ENCODE results near the gene SURF4. TPM values are rescaled to one million over a fixed set of nuclear protein-coding genes. Genes with fewer than 3 reads are reported as not detected.

SURF4 gene
- total and polyA plus RNA-seq, 2 of the 13 experiments (the other 11 are each of a cell fraction or from before 2014, with no cell fraction given) = 220 to 265 TPM

- no TSS peak for BruUV-seq (replicated peaks)
- H3K4me1 ChIP-seq (ENCODE audit: insufficient read depth, low read length) = peaks cover 86% of the 10 kb centered on the region
- no peaks in the 10 kb centered on the region for H3K27me3 ChIP-seq (ENCODE audit: control insufficient read depth in 1 of 2, insufficient read depth in 2 of 2, low read length in 2 of 2)
- CTCF ChIA-PET (ENCODE audit: low intra/inter-chr PET ratio, low total read pairs) = no interaction called here
- H2AFZ ChIP-seq (ENCODE audit: low read length) = no peak overlapping the region
- no peaks in the 10 kb centered on the region for H4K20me1 ChIP-seq (ENCODE audit: insufficient read depth, low read length)
- no peak overlapping the region for H3K4me2 ChIP-seq (ENCODE audit: low read depth, low read length)
- ATAC-seq (no peak), FAIRE-seq (no peak), DNase-seq (ENCODE audit: low spot score) (no peak)
- WGBS (ENCODE audit: low lambda C conversion rate) = 76% methylated on average over 12 of the region's 13 CpGs
- no peaks in the 10 kb centered on the region for H3K79me2 ChIP-seq (ENCODE audit: insufficient read depth, low read length)
- no peaks in the 10 kb centered on the region for H3K36me3 ChIP-seq (replicated peaks in 1 of 2; ENCODE audit: control insufficient read depth in 1 of 2, insufficient read depth in 2 of 2, low read length in 2 of 2)
- no peaks in the 10 kb centered on the region for H3K9me3 ChIP-seq (ENCODE audit: low read length)
- H3K4me3 ChIP-seq (replicated peaks in 1 of 3; ENCODE audit: insufficient read depth in 1 of 3, low read depth in 2 of 3, low read length in 3 of 3) = no peak overlapping the region
- intact Hi-C loops (cut with micrococcal nuclease; ENCODE audit: unreplicated experiment) = no loop called here
- H3K27ac ChIP-seq (ENCODE audit: extremely low read length, insufficient read depth, low read length) = no peak overlapping the region
- no peak overlapping the region for H3K9ac ChIP-seq (ENCODE audit: insufficient read depth, low read depth, low read length)
- in situ Hi-C loops (cut with HindIII; ENCODE audit: extremely low pct_ligation_motif_present, low pct_unique_long_range_greater_than_20kb) = no loop called here
- POLR2A ChIA-PET = interaction anchor here (1.2 kb wide), 1 partner anchor 13 kb away, joined by 3 read pairs; the partner anchor contains the start of gene STKLD1
- TF ChIP-seq RFX1 (IDR thresholded peaks at IDR 0.05) (no peak), SP1 (IDR thresholded peaks at IDR 0.05) (no peak), SP1 (CRISPR knock-in tag; IDR thresholded peaks at IDR 0.05) (no peak), TEAD3 (CRISPR knock-in tag; optimal IDR thresholded peaks at IDR 0.05; ENCODE audit: borderline replicate concordance) (no peak), NR0B2 (CRISPR knock-in tag; IDR thresholded peaks at IDR 0.05) (no peak), FLYWCH1 (CRISPR knock-in tag; IDR thresholded peaks at IDR 0.05) (no peak), ZNF737 (CRISPR knock-in tag; IDR thresholded peaks at IDR 0.05; ENCODE audit: borderline replicate concordance) (no peak), HOMEZ (CRISPR knock-in tag; IDR thresholded peaks at IDR 0.05; ENCODE audit: low read depth) (no peak), CBX1 (IDR thresholded peaks at IDR 0.05; ENCODE audit: low read depth) (no peak), SNAI1 (CRISPR knock-in tag; IDR thresholded peaks at IDR 0.05; ENCODE audit: borderline replicate concordance) (no peak), ZFX (CRISPR knock-in tag; IDR thresholded peaks at IDR 0.05; ENCODE audit: low read depth) (no peak)
- TF ChIP-seq, protein P1, sequence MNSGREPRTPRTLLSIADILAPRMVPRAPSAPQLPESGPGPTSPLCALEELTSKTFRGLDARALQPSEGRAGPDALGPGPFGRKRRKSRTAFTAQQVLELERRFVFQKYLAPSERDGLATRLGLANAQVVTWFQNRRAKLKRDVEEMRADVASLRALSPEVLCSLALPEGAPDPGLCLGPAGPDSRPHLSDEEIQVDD (CRISPR knock-in tag; IDR thresholded peaks at IDR 0.05; ENCODE audit: borderline replicate concordance) = no peak
- TF ChIP-seq, protein P2, sequence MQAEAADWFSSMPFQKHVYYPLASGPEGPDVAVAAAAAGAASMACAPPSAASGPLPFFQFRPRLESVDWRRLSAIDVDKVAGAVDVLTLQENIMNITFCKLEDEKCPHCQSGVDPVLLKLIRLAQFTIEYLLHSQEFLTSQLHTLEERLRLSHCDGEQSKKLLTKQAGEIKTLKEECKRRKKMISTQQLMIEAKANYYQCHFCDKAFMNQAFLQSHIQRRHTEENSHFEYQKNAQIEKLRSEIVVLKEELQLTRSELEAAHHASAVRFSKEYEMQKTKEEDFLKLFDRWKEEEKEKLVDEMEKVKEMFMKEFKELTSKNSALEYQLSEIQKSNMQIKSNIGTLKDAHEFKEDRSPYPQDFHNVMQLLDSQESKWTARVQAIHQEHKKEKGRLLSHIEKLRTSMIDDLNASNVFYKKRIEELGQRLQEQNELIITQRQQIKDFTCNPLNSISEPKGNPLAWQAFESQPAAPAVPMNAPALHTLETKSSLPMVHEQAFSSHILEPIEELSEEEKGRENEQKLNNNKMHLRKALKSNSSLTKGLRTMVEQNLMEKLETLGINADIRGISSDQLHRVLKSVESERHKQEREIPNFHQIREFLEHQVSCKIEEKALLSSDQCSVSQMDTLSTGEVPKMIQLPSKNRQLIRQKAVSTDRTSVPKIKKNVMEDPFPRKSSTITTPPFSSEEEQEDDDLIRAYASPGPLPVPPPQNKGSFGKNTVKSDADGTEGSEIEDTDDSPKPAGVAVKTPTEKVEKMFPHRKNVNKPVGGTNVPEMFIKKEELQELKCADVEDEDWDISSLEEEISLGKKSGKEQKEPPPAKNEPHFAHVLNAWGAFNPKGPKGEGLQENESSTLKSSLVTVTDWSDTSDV (CRISPR knock-in tag; IDR thresholded peaks at IDR 0.05) = no peak
- TF ChIP-seq, protein P3, sequence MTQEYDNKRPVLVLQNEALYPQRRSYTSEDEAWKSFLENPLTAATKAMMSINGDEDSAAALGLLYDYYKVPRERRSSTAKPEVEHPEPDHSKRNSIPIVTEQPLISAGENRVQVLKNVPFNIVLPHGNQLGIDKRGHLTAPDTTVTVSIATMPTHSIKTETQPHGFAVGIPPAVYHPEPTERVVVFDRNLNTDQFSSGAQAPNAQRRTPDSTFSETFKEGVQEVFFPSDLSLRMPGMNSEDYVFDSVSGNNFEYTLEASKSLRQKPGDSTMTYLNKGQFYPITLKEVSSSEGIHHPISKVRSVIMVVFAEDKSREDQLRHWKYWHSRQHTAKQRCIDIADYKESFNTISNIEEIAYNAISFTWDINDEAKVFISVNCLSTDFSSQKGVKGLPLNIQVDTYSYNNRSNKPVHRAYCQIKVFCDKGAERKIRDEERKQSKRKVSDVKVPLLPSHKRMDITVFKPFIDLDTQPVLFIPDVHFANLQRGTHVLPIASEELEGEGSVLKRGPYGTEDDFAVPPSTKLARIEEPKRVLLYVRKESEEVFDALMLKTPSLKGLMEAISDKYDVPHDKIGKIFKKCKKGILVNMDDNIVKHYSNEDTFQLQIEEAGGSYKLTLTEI (CRISPR knock-in tag; conservative IDR thresholded peaks at IDR 0.05) = no peak
- TF ChIP-seq, protein P4, sequence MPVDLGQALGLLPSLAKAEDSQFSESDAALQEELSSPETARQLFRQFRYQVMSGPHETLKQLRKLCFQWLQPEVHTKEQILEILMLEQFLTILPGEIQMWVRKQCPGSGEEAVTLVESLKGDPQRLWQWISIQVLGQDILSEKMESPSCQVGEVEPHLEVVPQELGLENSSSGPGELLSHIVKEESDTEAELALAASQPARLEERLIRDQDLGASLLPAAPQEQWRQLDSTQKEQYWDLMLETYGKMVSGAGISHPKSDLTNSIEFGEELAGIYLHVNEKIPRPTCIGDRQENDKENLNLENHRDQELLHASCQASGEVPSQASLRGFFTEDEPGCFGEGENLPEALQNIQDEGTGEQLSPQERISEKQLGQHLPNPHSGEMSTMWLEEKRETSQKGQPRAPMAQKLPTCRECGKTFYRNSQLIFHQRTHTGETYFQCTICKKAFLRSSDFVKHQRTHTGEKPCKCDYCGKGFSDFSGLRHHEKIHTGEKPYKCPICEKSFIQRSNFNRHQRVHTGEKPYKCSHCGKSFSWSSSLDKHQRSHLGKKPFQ (CRISPR knock-in tag; IDR thresholded peaks at IDR 0.05; ENCODE audit: insufficient replicate concordance) = no peak
- TF ChIP-seq, protein P5, sequence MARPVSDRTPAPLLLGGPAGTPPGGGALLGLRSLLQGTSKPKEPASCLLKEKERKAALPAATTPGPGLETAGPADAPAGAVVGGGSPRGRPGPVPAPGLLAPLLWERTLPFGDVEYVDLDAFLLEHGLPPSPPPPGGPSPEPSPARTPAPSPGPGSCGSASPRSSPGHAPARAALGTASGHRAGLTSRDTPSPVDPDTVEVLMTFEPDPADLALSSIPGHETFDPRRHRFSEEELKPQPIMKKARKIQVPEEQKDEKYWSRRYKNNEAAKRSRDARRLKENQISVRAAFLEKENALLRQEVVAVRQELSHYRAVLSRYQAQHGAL (CRISPR knock-in tag; IDR thresholded peaks at IDR 0.05; ENCODE audit: not compliant biosample characterization) = no peak
Observed at GRCh38 chr9:133389562-133389961, 13.7 kb upstream of the SURF4 start.
